Suprapubic skin (tissue), 3 donors: ENCODE measurements around the gene SIRT7.

ENCODE experiments used
- CTCF ChIP-seq, 2 donors: fragments of 200-600 bp in 1 of 2; fragments of 450-650 bp in 1 of 2; sonication (generic) in 1 of 2; IDR thresholded peaks; one replicate each; pipeline ENCODE4 v1.5.1; 2016 to 2019; ENCODE audit warnings: antibody characterized with exemption in 2 of 2, mild to moderate bottlenecking in 1 of 2, moderate library complexity in 1 of 2
- EP300 ChIP-seq: sonication (generic); formaldehyde crosslinking; IDR thresholded peaks from one replicate; pipeline ENCODE4 v1.6.1; 2017; ENCODE audit warnings: antibody characterized with exemption
- POLR2A ChIP-seq, 2 donors: fragments of 450-650 bp; IDR thresholded peaks; one replicate each; pipeline ENCODE4 v1.6.1; 2017; ENCODE audit warnings: antibody characterized with exemption in 2 of 2, mild to moderate bottlenecking in 2 of 2, moderate library complexity in 2 of 2

GRCh38 chr17:81891303-81891552 is 26.7 kb downstream of the SIRT7 start:
- TF ChIP-seq CTCF (IDR thresholded peaks at IDR 0.05) (no peak), EP300 (no peak), POLR2A (IDR thresholded peaks at IDR 0.05) (no peak)
